ENCODE results near the gene GRK4. TPM values are rescaled to one million over a fixed set of nuclear protein-coding genes. Genes with fewer than 3 reads are reported as not detected.

The GRK4 gene
- total and polyA plus RNA-seq, 4 donors: 1.0 to 2.2 (median 1.8) TPM

DNA sequence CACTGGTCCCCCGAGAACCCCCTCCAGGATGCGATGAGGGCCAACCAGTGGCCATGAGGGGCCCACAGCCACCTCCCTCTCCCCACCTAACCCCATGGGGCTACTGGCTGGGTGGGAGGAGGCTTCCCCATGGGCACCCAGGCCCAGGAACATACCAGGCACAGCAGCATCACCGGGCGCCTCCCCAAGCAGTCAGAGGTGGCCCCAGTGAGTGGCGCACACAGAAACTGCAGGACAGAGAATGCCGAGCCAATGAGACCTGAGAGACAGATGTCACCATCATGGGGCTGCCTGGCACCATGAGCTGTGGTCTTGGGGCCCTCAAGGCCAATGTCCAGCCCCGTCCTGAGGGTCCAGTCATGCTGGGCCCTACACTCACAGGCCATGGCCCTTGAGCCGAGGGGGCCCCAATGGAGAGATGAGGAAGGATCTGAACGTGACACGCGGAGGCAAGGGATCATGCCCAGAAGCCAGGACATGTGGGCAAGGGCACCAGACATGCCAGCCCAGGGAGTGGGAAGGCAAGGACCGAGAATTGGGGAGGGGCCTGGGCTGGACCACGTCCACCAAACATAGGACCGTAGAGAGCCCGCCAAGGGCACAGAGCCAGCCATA, 30.3 kb upstream of the GRK4 start:
- H3K9me3 ChIP-seq (ENCODE audit: control insufficient read depth in 4 of 4, low read length in 3 of 4): no peaks in the 10 kb centered on the region
- 84% methylated on average over 15 of the region's 15 CpGs for WGBS
- H3K4me3 ChIP-seq (ENCODE audit: low read depth in 1 of 3, low read length in 3 of 3): no peak overlapping the region
- no peak for DNase-seq (ENCODE audit: low spot score)
- peaks cover 9 to 35% (median 27%) of the 10 kb centered on the region in 4 donors for H3K4me1 ChIP-seq (ENCODE audit: control insufficient read depth in 4 of 4, insufficient read depth in 4 of 4, low read length in 3 of 4)
- no peak for TF ChIP-seq YY1 (IDR thresholded peaks at IDR 0.05)
- no peak for TF ChIP-seq FOXA2 (IDR thresholded peaks at IDR 0.05)
- no peak for TF ChIP-seq SP1 (IDR thresholded peaks at IDR 0.05)
- TF ChIP-seq, protein P1, sequence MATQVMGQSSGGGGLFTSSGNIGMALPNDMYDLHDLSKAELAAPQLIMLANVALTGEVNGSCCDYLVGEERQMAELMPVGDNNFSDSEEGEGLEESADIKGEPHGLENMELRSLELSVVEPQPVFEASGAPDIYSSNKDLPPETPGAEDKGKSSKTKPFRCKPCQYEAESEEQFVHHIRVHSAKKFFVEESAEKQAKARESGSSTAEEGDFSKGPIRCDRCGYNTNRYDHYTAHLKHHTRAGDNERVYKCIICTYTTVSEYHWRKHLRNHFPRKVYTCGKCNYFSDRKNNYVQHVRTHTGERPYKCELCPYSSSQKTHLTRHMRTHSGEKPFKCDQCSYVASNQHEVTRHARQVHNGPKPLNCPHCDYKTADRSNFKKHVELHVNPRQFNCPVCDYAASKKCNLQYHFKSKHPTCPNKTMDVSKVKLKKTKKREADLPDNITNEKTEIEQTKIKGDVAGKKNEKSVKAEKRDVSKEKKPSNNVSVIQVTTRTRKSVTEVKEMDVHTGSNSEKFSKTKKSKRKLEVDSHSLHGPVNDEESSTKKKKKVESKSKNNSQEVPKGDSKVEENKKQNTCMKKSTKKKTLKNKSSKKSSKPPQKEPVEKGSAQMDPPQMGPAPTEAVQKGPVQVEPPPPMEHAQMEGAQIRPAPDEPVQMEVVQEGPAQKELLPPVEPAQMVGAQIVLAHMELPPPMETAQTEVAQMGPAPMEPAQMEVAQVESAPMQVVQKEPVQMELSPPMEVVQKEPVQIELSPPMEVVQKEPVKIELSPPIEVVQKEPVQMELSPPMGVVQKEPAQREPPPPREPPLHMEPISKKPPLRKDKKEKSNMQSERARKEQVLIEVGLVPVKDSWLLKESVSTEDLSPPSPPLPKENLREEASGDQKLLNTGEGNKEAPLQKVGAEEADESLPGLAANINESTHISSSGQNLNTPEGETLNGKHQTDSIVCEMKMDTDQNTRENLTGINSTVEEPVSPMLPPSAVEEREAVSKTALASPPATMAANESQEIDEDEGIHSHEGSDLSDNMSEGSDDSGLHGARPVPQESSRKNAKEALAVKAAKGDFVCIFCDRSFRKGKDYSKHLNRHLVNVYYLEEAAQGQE (IDR thresholded peaks at IDR 0.05): no peak
- no peak for TF ChIP-seq NR2F2 (IDR thresholded peaks at IDR 0.05)
- TF ChIP-seq HNF4A (conservative IDR thresholded peaks at IDR 0.05): no peak
- no peak for TF ChIP-seq GABPA (IDR thresholded peaks at IDR 0.05 in 1 of 2, conservative IDR thresholded peaks at IDR 0.05 in 1 of 2)
- no peak for TF ChIP-seq JUND (IDR thresholded peaks at IDR 0.05)
- TF ChIP-seq TAF1 (conservative IDR thresholded peaks at IDR 0.05): no peak
- TF ChIP-seq, protein P2, sequence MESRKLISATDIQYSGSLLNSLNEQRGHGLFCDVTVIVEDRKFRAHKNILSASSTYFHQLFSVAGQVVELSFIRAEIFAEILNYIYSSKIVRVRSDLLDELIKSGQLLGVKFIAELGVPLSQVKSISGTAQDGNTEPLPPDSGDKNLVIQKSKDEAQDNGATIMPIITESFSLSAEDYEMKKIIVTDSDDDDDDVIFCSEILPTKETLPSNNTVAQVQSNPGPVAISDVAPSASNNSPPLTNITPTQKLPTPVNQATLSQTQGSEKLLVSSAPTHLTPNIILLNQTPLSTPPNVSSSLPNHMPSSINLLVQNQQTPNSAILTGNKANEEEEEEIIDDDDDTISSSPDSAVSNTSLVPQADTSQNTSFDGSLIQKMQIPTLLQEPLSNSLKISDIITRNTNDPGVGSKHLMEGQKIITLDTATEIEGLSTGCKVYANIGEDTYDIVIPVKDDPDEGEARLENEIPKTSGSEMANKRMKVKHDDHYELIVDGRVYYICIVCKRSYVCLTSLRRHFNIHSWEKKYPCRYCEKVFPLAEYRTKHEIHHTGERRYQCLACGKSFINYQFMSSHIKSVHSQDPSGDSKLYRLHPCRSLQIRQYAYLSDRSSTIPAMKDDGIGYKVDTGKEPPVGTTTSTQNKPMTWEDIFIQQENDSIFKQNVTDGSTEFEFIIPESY (IDR thresholded peaks at IDR 0.05): no peak
- TF ChIP-seq, protein P3, sequence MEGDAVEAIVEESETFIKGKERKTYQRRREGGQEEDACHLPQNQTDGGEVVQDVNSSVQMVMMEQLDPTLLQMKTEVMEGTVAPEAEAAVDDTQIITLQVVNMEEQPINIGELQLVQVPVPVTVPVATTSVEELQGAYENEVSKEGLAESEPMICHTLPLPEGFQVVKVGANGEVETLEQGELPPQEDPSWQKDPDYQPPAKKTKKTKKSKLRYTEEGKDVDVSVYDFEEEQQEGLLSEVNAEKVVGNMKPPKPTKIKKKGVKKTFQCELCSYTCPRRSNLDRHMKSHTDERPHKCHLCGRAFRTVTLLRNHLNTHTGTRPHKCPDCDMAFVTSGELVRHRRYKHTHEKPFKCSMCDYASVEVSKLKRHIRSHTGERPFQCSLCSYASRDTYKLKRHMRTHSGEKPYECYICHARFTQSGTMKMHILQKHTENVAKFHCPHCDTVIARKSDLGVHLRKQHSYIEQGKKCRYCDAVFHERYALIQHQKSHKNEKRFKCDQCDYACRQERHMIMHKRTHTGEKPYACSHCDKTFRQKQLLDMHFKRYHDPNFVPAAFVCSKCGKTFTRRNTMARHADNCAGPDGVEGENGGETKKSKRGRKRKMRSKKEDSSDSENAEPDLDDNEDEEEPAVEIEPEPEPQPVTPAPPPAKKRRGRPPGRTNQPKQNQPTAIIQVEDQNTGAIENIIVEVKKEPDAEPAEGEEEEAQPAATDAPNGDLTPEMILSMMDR (IDR thresholded peaks at IDR 0.05; ENCODE audit: low read depth, low read length, missing input control): no peak
- no peak overlapping the region for H3K9ac ChIP-seq (ENCODE audit: low read depth in 1 of 2, low read length in 2 of 2)
- H3K36me3 ChIP-seq (ENCODE audit: control insufficient read depth in 4 of 4, insufficient read depth in 3 of 4, low read depth in 1 of 4, low read length in 3 of 4): peaks cover 0 to 14% (median 8%) of the 10 kb centered on the region in 4 donors
- peak overlapping the region in 1 of 2 donors; percentile 55 for H3K27ac ChIP-seq (ENCODE audit: low read depth in 1 of 2, low read length in 2 of 2)
- H3K27me3 ChIP-seq (ENCODE audit: control insufficient read depth in 4 of 4, insufficient read depth in 4 of 4, low read length in 3 of 4): no peaks in the 10 kb centered on the region

DNA sequence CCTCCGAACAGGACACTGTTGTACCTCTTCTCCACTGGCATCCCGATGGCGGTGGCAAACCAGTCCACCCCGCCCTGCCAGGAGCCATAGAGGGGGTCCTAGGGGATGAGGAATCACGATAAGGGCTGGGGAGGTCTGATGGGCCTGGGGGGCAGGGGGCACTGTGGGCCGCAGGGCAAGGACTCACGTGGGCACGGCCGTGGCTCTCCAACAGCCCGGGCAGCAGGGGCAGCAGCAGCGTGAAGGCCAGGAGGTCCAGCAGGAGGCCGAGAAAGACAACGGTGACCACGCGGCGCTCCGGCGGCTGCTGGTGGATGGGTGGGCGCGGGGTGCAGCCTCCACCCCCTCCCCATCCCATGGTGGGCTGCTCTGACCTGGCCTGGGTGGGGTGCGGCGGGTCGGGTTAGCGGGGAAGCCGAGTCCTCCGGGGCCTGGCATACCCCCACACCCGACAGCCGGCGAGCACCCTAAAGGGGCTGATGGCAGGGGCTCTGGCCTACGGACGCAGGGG, 29.8 kb upstream of the GRK4 start:
- peak overlapping the region; percentile 55 to 56 for H3K27ac ChIP-seq (ENCODE audit: low read depth in 1 of 2, low read length in 2 of 2)
- H3K27me3 ChIP-seq (ENCODE audit: control insufficient read depth in 4 of 4, insufficient read depth in 4 of 4, low read length in 3 of 4): no peaks in the 10 kb centered on the region
- peaks cover 9 to 35% (median 27%) of the 10 kb centered on the region in 4 donors for H3K4me1 ChIP-seq (ENCODE audit: control insufficient read depth in 4 of 4, insufficient read depth in 4 of 4, low read length in 3 of 4)
- no peaks in the 10 kb centered on the region for H3K9me3 ChIP-seq (ENCODE audit: control insufficient read depth in 4 of 4, low read length in 3 of 4)
- 49% methylated on average over 31 of the region's 31 CpGs for WGBS
- no peak for DNase-seq (ENCODE audit: low spot score)
- TF ChIP-seq HNF4A (conservative IDR thresholded peaks at IDR 0.05) (no peak), NR2F2 (IDR thresholded peaks at IDR 0.05) (no peak), YY1 (IDR thresholded peaks at IDR 0.05) (no peak), SP1 (IDR thresholded peaks at IDR 0.05) (no peak)
- TF ChIP-seq, protein P2 (IDR thresholded peaks at IDR 0.05): no peak
- TF ChIP-seq, protein P4, sequence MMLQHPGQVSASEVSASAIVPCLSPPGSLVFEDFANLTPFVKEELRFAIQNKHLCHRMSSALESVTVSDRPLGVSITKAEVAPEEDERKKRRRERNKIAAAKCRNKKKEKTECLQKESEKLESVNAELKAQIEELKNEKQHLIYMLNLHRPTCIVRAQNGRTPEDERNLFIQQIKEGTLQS (IDR thresholded peaks at IDR 0.05): no peak
- peak overlapping the region in 2 of 3 donors; percentile 43 to 91 for H3K4me3 ChIP-seq (ENCODE audit: low read depth in 1 of 3, low read length in 3 of 3)
- no peak overlapping the region for H3K9ac ChIP-seq (ENCODE audit: low read depth in 1 of 2, low read length in 2 of 2)
- peaks cover 0 to 15% (median 6%) of the 10 kb centered on the region in 4 donors for H3K36me3 ChIP-seq (ENCODE audit: control insufficient read depth in 4 of 4, insufficient read depth in 3 of 4, low read depth in 1 of 4, low read length in 3 of 4)

Measured in liver (tissue), 9 donors.